Choroid plexus epithelial cell (primary cell): ENCODE results near the gene TBC1D9.
A peak's percentile ranks its signal among the peaks of the same experiment; 100 is the strongest.

Experiments
- DNase-seq: peaks from one replicate; pipeline ENCODE4 v3.0.0-alpha.2; 2010; ENCODE audit warnings: low read depth
- H3K4me3 ChIP-seq: 2 replicates; pipeline ENCODE4 v1.5.1; 2011; ENCODE audit warnings: low read depth, mild to moderate bottlenecking, control low read depth, low read length, moderate library complexity
- TF ChIP-seq, protein P1 (sequence below): conservative IDR thresholded peaks from 2 replicates; pipeline ENCODE4 v1.5.1; 2011; ENCODE audit warnings: low read depth, mild to moderate bottlenecking, control low read depth, inconsistent platforms, low read length, moderate library complexity

Gene TBC1D9

DNA sequence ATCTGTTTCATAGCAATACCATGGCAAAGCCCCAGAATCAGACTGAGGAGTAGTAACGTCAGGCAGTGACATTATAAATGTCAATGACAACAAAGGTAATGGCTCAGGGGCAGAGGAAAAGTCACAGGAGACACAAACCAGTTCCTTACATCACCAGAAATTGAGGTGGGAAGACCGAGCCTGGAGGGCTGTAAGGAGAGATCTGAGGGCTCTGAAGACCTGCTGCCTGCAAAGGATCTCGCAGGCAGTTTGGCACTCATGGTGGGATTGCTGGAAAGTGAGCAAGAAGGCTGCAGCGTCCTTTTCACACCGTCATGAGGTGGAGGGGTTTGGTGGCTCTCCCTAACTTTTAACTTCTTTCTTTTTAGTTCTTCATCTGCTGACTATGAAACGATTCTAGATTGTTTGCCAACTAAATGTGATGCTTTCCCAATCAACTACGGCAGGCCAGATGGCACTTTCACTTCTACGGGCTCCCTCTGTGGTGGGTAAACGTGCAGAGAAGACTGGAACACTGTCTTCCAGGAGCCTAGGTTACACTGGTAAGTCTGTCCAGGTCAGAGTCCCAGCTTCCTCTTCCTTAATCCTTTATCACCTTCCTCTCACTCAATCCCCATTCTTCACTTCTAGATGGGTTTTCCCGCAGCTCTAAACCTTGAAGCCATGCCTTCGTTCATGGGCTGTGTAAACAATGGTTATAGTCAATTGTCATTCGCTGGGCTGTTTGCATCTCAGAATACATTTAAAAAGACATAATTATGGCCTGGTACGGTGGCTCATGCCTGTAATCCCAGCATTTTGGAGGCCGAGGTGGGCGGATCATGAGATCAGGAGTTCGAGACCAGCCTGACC, 58.2 kb downstream of the TBC1D9 start:
- no peak for DNase-seq
- TF ChIP-seq, protein P1, sequence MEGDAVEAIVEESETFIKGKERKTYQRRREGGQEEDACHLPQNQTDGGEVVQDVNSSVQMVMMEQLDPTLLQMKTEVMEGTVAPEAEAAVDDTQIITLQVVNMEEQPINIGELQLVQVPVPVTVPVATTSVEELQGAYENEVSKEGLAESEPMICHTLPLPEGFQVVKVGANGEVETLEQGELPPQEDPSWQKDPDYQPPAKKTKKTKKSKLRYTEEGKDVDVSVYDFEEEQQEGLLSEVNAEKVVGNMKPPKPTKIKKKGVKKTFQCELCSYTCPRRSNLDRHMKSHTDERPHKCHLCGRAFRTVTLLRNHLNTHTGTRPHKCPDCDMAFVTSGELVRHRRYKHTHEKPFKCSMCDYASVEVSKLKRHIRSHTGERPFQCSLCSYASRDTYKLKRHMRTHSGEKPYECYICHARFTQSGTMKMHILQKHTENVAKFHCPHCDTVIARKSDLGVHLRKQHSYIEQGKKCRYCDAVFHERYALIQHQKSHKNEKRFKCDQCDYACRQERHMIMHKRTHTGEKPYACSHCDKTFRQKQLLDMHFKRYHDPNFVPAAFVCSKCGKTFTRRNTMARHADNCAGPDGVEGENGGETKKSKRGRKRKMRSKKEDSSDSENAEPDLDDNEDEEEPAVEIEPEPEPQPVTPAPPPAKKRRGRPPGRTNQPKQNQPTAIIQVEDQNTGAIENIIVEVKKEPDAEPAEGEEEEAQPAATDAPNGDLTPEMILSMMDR = no peak
- H3K4me3 ChIP-seq = no peak overlapping the region

DNA sequence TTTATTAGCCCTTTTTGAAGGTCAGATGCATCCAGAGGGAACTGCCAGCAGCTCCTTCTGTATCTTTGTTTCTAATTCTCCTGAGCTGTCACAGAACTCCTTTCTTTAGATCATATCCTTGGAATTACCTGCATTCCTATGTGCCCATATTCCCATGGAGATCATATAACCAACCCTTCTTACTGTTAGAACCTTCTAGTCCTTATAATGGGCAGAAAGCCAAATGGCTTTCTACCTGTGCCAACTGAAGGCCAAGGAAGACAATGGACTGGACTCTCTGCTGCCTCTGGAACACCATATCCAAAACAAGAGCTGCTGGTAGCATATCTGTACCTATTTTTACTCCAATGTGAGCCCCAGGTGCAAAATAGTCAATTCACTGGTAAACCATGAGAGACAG, 60.7 kb downstream of the TBC1D9 start:
- no peak for DNase-seq
- TF ChIP-seq, protein P1 = no peak
- no peak overlapping the region for H3K4me3 ChIP-seq

DNA sequence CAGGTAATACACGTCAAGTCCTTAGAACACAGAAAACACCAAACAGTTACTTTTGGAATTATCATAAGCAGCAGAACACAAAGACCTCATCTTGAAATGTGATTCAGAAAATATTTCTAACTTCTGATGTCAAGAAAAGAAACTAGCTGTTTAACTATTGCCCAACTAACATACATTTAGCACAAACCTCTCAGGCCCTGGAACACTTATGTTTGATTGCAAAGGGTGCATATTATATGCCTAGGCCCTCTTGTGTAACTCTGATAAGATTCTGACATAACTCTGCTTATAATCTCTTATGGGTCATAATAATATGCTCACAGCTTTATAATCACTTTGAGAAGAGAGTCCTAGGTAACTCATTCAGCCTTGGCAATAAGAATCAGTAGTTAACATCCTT, 62.6 kb downstream of the TBC1D9 start:
- TF ChIP-seq, protein P1 = no peak
- no peak overlapping the region for H3K4me3 ChIP-seq
- peak; percentile 54 for DNase-seq

DNA sequence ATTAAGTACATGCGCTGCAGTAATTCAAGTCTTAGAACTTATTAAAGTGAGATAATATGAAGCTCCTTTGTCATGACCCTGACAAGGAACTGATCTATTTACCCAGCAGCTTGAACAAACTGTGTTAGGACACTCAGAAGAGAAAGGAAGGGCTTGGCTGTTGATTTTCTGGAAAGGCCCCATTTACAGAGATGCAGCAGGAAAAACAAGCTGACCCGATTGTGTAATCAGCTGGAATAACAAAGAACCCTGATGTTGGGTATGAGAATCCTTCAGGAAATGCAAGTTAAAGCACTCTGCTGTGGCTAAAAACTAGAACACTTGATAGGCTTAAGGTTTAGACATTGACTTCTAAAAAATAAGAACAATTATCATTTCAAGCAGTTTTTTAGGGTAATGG, 64.8 kb downstream of the TBC1D9 start:
- DNase-seq = peak; percentile 61
- no peak overlapping the region for H3K4me3 ChIP-seq
- TF ChIP-seq, protein P1 = no peak

DNA sequence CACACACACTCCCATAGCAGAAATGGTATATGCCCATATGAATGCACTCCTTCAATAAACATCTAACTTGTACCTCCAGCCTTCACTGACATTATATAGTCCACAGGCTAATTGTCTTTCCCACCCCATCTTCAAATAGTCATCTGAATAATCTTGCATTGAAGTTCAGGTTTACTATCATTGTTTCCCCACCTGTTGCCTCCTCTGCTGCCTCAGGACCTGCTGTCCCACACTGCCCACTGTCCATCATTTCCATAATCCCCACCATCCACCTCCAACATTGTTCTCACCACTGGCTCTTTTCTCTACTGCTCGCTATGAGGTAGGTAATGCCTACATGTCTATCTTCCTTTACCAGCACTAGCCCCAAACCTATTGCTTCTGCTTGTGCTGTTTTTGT, 66.1 kb downstream of the TBC1D9 start:
- DNase-seq = no peak
- H3K4me3 ChIP-seq = no peak overlapping the region
- TF ChIP-seq, protein P1 = no peak

DNA sequence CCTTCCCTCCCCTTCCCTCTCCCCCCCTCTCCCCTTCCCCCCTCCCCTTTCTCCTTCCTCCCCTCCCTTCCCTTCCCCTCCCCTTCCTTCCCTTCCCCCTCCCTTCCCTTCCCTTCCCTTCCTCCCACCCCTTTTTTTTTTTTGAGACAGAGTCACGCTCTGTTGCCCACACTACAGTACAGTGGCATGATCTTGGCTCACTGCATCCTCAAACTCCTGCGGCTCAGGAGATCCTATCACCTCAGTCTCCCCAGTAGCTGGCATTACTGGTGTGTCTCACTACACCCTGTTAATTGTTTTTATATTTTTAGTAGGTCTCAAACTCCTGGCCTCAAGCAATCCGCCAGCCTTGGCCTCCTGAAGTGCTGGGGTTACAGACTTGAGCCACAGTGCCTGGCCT, 66.6 kb downstream of the TBC1D9 start:
- TF ChIP-seq, protein P1 = no peak
- no peak overlapping the region for H3K4me3 ChIP-seq
- DNase-seq = no peak
